Progenitor cell of endocrine pancreas (in vitro differentiated cells): ENCODE data around the gene CD93. TPM values are rescaled to one million over a fixed set of nuclear protein-coding genes. Genes with fewer than 3 reads are reported as not detected.

Experiments
- DNase-seq: peaks from one replicate; pipeline ENCODE4 v3.0.0; 2021; ENCODE audit warnings: low spot score; ENCODE audit not compliant: unreplicated experiment
- H3K27ac Mint-ChIP-seq: 2 replicates; pipeline ENCODE4 v1.8.0; 2021; ENCODE audit warnings: mild to moderate bottlenecking, moderate library complexity, mixed read lengths
- H3K27me3 Mint-ChIP-seq: 2 replicates; pipeline ENCODE4 v1.8.0; 2021; ENCODE audit warnings: mixed read lengths
- H3K36me3 Mint-ChIP-seq: 2 replicates; pipeline ENCODE4 v1.8.0; 2022; ENCODE audit warnings: mixed read lengths; ENCODE audit not compliant: insufficient read depth
- H3K4me1 Mint-ChIP-seq: 2 replicates; pipeline ENCODE4 v1.8.0; 2021; ENCODE audit warnings: low read depth, mixed read lengths
- H3K4me3 Mint-ChIP-seq: 2 replicates; pipeline ENCODE4 v1.8.0; 2021; ENCODE audit warnings: low read depth, mild to moderate bottlenecking, moderate library complexity, mixed read lengths
- H3K9me3 Mint-ChIP-seq: 2 replicates; pipeline ENCODE4 v1.8.0; 2021; ENCODE audit warnings: low read depth, mixed read lengths
- total RNA-seq: library from RNA; stranded (reverse); gene quantifications from 2 replicates; pipeline ENCODE4 v1.2.1, GENCODE V29; 2021
- TF ChIP-seq, protein P1 (sequence below): fragments of 200-600 bp; sonication (generic); IDR thresholded peaks from one replicate; pipeline ENCODE4 v1.5.0; 2021; ENCODE audit warnings: antibody characterized with exemption, mild to moderate bottlenecking; ENCODE audit not compliant: unreplicated experiment

Gene CD93
- total RNA-seq, 1 donor from 2014 or later = not detected

DNA sequence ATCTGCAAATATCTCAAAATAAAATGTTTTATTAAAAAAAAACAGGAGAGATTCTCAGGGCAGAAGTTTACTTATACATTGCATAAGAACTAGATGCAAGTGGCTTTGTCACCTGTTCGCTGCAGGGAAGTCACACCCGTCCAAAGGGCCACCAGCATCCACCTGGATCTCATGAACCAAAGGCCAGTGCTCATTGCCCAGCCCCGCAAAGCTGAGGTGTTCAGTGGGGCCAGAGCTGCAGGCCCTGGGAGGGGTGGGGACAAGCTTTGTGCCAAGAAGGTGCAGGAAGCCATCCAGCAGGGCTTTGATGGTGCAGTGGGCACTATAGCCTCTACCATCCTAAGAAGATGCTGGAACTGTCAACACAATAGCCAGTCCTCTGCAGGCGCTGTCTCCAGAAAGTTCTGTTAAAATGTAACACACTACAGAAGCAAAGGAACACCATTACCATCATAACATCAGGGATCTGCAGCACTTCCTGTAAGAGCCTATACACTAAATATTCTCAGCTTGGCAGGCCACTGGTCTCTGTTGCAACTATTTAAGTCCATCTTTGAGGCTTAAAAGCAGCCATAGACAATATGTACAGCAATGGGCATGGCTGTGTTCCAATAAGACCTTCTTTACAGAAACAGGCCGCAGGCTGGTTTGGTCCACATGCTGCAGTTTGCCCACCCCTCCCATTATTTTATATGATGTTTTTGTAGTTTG, 15.7 kb upstream of the CD93 start:
- DNase-seq = no peak
- H3K27ac Mint-ChIP-seq = no peak overlapping the region
- H3K4me3 Mint-ChIP-seq = no peak overlapping the region
- peaks cover 11% of the 10 kb centered on the region for H3K4me1 Mint-ChIP-seq
- no peaks in the 10 kb centered on the region for H3K9me3 Mint-ChIP-seq
- H3K27me3 Mint-ChIP-seq = peaks cover 54% of the 10 kb centered on the region
- no peaks in the 10 kb centered on the region for H3K36me3 Mint-ChIP-seq
- TF ChIP-seq, protein P1, sequence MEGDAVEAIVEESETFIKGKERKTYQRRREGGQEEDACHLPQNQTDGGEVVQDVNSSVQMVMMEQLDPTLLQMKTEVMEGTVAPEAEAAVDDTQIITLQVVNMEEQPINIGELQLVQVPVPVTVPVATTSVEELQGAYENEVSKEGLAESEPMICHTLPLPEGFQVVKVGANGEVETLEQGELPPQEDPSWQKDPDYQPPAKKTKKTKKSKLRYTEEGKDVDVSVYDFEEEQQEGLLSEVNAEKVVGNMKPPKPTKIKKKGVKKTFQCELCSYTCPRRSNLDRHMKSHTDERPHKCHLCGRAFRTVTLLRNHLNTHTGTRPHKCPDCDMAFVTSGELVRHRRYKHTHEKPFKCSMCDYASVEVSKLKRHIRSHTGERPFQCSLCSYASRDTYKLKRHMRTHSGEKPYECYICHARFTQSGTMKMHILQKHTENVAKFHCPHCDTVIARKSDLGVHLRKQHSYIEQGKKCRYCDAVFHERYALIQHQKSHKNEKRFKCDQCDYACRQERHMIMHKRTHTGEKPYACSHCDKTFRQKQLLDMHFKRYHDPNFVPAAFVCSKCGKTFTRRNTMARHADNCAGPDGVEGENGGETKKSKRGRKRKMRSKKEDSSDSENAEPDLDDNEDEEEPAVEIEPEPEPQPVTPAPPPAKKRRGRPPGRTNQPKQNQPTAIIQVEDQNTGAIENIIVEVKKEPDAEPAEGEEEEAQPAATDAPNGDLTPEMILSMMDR = no peak

DNA sequence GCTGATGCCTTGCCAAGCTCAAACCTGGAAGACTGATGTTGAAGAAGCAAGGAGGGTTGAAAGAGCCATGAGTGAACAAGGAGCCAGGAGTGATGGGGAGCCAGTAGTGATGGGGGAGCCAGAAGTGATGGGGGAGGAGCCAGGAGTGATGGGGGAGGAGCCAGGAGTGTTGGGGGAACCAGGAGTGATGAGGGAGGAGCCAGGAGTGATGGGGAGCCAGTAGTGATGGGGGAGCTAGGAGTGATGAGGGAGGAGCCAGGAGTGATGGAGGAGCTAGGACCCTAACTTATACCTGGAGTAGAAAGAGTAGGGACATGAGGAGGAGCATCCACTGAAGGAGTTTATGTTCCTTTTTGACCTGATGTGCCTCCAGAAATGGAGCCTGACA, 14.6 kb upstream of the CD93 start:
- H3K4me3 Mint-ChIP-seq = no peak overlapping the region
- no peaks in the 10 kb centered on the region for H3K9me3 Mint-ChIP-seq
- TF ChIP-seq, protein P1 = no peak
- no peaks in the 10 kb centered on the region for H3K36me3 Mint-ChIP-seq
- H3K27me3 Mint-ChIP-seq = peaks cover 65% of the 10 kb centered on the region
- H3K4me1 Mint-ChIP-seq = peaks cover 6% of the 10 kb centered on the region
- no peak overlapping the region for H3K27ac Mint-ChIP-seq
- no peak for DNase-seq

DNA sequence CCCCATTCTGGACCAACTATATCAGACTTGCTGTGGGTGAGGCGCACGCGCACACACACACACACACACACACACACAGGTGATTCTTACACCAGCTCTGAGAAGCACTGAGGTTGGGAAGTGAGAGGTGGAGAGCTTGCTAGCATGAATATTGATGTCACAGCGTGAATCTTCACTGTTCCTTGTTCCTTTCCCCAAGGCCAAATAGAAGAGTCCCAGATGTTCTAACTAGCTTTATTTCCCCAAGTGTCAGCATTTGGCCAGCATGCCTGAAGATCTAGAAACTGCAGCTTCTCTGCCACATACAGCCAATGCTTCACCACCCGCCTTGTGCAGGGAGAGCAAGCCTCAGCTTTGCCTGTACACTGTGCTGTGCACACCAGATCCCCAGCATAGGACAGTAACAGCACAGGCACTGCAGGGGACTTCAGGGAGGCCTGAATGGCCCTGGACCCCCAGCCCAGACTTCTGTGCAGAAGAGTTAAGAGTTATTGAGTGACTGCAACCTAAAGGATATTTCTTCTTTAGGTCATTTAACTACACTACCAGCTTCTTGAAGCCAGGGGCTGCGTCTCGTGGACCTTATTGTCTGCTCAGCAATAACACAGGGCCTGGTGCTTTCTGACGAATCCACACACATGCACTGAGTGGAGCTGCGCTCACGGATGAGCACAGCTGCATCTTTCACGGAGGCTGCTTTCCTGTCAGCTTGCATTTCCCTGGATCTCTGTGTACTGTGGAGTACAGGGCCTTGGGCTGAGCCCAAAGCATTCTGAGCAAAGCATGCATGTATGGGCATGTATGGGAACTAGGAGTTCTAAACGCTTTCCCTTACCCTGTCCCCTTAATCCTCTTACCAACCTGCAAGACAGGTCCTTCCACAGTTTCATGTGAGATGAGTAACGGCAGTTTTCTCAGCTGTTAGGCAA, 13.9 kb upstream of the CD93 start:
- H3K27me3 Mint-ChIP-seq = peaks cover 70% of the 10 kb centered on the region
- TF ChIP-seq, protein P1 = no peak
- no peaks in the 10 kb centered on the region for H3K9me3 Mint-ChIP-seq
- no peak overlapping the region for H3K4me3 Mint-ChIP-seq
- peaks cover 2% of the 10 kb centered on the region for H3K4me1 Mint-ChIP-seq
- no peak overlapping the region for H3K27ac Mint-ChIP-seq
- H3K36me3 Mint-ChIP-seq = no peaks in the 10 kb centered on the region
- no peak for DNase-seq

DNA sequence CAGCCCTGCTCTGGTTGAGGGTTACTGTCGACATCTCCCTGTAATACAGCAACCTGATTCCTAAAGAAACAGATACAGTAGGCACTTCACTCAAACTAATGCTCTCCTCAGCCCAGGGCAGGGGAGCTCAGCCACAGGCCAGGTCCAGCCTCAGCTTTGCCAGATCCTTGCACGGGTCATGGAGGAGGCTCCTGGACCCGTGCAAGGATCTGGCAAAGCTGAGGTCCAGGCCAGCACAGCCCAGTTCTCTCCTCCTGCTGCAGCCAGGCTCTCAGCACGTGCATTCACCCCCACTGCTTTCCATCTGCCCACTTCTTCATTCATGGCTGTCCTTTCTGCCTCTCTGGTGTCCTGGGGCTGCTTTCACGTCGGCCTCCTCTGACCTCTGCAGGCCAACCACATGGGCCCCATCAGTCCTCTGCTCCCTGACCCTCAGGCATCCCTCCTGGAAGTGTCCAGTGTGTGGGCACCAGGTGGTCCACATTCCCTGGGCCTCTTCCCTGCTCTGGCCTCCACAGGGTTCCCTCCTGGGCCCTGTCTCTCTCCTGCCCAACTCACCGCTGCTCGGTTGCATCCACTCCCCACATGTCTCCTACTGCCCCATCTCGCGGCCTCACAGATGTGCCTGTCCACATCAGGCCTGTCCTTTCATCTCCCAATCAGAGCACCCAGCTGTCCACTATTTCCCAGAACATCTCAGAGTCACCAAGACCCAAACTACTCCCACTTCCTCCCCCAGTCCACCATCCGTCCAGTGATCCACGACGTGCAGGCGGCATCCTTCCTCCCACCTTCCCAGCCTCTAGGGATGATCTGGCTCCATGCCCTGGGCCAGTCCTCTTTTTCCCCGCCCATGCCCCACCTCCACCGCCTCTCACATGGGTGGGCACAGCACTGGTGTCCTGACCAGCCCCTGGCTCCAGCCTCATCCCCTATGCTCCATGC, 11.8 kb upstream of the CD93 start:
- Mint-ChIP-seq H3K36me3 (no peaks in the 10 kb centered on the region), H3K9me3 (no peaks in the 10 kb centered on the region), H3K27ac (no peak overlapping the region), H3K4me1 (peaks cover 7% of the 10 kb centered on the region), H3K4me3 (no peak overlapping the region), H3K27me3 (peaks cover 67% of the 10 kb centered on the region)
- TF ChIP-seq, protein P1 = no peak
- no peak for DNase-seq

DNA sequence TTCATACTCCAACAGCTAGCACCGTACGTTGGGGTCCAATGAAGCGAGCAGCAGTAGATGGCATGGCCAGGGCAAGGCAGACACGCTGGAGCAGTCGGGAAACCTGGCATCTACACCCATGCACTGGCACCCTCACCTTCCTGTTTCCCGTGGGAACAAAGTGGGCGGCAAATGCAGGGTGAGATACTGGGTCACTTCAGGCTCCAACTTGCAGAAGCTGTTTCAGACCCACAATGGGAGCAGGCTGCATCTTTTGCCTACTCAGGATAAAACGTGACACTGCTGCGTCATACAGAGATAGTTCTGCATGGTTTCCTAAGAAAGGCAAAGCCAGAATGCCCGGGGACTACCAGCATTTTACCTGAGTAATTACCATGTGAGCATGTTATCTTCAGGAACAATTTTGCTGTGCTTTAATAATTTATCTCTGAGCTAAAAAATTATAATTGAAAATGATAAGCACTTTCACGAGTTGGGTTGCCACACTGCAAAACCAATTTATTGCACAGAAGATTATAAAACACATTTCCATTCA, 10.9 kb upstream of the CD93 start:
- H3K4me1 Mint-ChIP-seq = peaks cover 15% of the 10 kb centered on the region
- no peaks in the 10 kb centered on the region for H3K36me3 Mint-ChIP-seq
- H3K4me3 Mint-ChIP-seq = no peak overlapping the region
- peaks cover 63% of the 10 kb centered on the region for H3K27me3 Mint-ChIP-seq
- no peaks in the 10 kb centered on the region for H3K9me3 Mint-ChIP-seq
- no peak for DNase-seq
- no peak overlapping the region for H3K27ac Mint-ChIP-seq
- TF ChIP-seq, protein P1 = no peak
